Ovary (tissue), 9 donors: ENCODE measurements around the gene GLB1L3. TPM values are rescaled to one million over a fixed set of nuclear protein-coding genes. Genes with fewer than 3 reads are reported as not detected.
A peak's percentile ranks its signal among the peaks of the same experiment; 100 is the strongest.

Source experiments
- DNase-seq, 5 donors: peaks; one replicate each; pipeline ENCODE4 v3.0.0-alpha.2; 2019 to 2020
- H3K27ac ChIP-seq, 2 donors: fragments of 200-600 bp; one replicate each; pipeline versions ENCODE4 v1.5.1 to v1.8.0; 2019 to 2022
- H3K27me3 ChIP-seq: fragments of 200-600 bp; one replicate; pipeline ENCODE4 v1.8.0; 2022
- H3K36me3 ChIP-seq: fragments of 200-600 bp; sonication (generic); one replicate; pipeline ENCODE4 v1.5.1; 2019
- H3K4me1 ChIP-seq: one replicate; pipeline ENCODE4 v1.8.1; 2013; ENCODE audit warnings: mild to moderate bottlenecking, moderate library complexity; ENCODE audit not compliant: insufficient read depth
- H3K4me3 ChIP-seq: fragments of 200-600 bp; sonication (generic); one replicate; pipeline ENCODE4 v1.5.1; 2017
- H3K9me3 ChIP-seq, 2 donors: fragments of 200-600 bp in 1 of 2; sonication (generic) in 1 of 2; one replicate each; pipeline versions ENCODE4 v1.5.1 to v1.8.1; 2013 to 2019; ENCODE audit warnings: mild to moderate bottlenecking in 1 of 2, moderate library complexity in 1 of 2
- CTCF ChIP-seq, 3 donors: fragments of 450-650 bp in 2 of 3; fragments of 200-600 bp in 1 of 3; IDR thresholded peaks; one replicate each; pipeline versions ENCODE4 v1.5.1 to v1.8.0; 2016 to 2022; ENCODE audit warnings: antibody characterized with exemption in 3 of 3, mild to moderate bottlenecking in 1 of 3
- EP300 ChIP-seq: sonication (generic); formaldehyde crosslinking; IDR thresholded peaks from one replicate; pipeline ENCODE4 v1.6.1; 2017; ENCODE audit warnings: antibody characterized with exemption
- POLR2A ChIP-seq: fragments of 450-650 bp; IDR thresholded peaks from one replicate; pipeline ENCODE4 v1.6.1; 2017; ENCODE audit warnings: antibody characterized with exemption, mild to moderate bottlenecking, moderate library complexity
- WGBS, 3 donors: extraction: QIAGEN DNeasy Blood & Tissue Kit in 1 of 3; methylation state at CpG; one replicate each; pipeline versions ENCODE4 v1.1.5 to v1.1.7; 2013 to 2017; 5-methylcytosine and 5-hydroxymethylcytosine counted together
- intact Hi-C, 4 donors: fragments of 100-400 bp; cut with DNase I; formaldehyde crosslinking; loops; one replicate each; pipeline versions ENCODE4 v1.11.0 to v1.15.1; 2022 to 2023
- polyA plus RNA-seq, 2 donors: library from polyadenylated mRNA; stranded (reverse); fragments of 200-250 nt in 1 of 2; fragments of 350-450 nt in 1 of 2; fragmentation: Illumina TruSeq in 1 of 2; extraction: RNeasy Lipid Tissue Mini Kit (QIAGEN cat#74804) in 1 of 2; gene quantifications; one replicate each; pipeline ENCODE4 v1.2.3, GENCODE V29; 2013 to 2014
- total RNA-seq, 7 donors: library from RNA; depleted of rRNA in 2 of 7; stranded (reverse); fragments of >200 nt in 2 of 7; fragmentation: NEBNext Ultra II Directional in 3 of 7; extraction: Animal tissue kit (Norgen Biotek cat#: 25700) in 3 of 7; gene quantifications; one replicate each; pipeline versions ENCODE4 v1.1.0 to v1.2.4, GENCODE V29; 2016 to 2023
- donor health status: DM: no; HTN: no; CAD: no; lungs with moderate emphysema.
- donor health status: DM: no; HTN: no; CAD: no.
- donor health status: Bipolar disorder and iron deficiency.
- donor health status: DM: yes; HTN: yes; CAD: no.
- donor health status: DM: no; HTN: no; CAD: no.
- donor health status: DM: yes; HTN: yes; CAD: no.

Gene GLB1L3
- total and polyA plus RNA-seq, 9 donors = 0.07 to 0.20 (median 0.12) TPM; not detected in 4

DNA sequence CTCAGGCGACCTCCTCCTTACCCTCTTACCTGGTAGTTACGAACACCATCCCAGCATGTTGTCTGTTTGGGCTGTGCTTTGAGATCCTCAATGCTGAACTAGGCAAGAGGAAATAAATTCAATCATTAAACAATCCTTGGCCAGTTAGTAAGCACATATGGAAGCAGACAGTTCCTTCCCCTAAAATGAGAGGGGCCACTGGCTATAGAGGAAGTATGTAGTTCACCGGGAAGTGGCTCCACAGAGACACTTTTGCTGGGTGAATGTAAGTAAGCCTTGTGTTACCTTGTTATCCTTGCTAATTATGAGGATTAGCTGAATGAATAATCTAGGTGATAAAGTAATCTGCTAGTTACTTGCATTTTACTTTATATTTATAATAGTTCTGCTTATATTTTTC is 25.9 kb upstream of the GLB1L3 start:
- DNase-seq = no peak
- no peak overlapping the region for H3K27ac ChIP-seq
- no peaks in the 10 kb centered on the region for H3K27me3 ChIP-seq
- no peaks in the 10 kb centered on the region for H3K9me3 ChIP-seq
- H3K4me1 ChIP-seq = peaks cover 4% of the 10 kb centered on the region
- TF ChIP-seq EP300 = no peak
- TF ChIP-seq POLR2A = no peak
- no peak for TF ChIP-seq CTCF (IDR thresholded peaks at IDR 0.05)
- intact Hi-C loops = no loop called here
- H3K36me3 ChIP-seq = no peaks in the 10 kb centered on the region
- no peak overlapping the region for H3K4me3 ChIP-seq
- WGBS, 3 donors = 89 to 94% (median 92%) methylated on average over 3 of the region's 3 CpGs

DNA sequence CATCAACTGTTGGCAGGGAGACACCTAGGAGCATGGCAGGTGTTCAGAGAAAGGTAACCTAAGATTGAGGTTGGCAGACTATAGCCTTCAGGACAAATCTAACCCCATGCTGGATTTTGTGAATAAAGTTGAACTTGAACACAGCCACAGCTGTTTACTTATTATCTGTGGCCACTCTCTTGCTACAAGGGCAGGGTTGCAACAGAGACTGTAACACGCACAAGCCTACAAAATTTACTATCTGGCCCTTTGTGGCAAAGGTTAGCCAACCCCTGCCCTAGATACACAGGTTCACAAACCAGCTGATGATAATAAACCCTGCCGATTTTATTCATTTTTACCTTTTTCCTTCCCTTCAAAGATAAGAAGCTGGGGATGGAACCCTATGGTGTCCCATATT is 25.5 kb upstream of the GLB1L3 start:
- no peak for DNase-seq
- Histone ChIP-seq H3K4me1 (peaks cover 4% of the 10 kb centered on the region), H3K4me3 (no peak overlapping the region), H3K27ac (no peak overlapping the region), H3K9me3 (no peaks in the 10 kb centered on the region), H3K27me3 (no peaks in the 10 kb centered on the region), H3K36me3 (no peaks in the 10 kb centered on the region)
- TF ChIP-seq CTCF (IDR thresholded peaks at IDR 0.05) (no peak), POLR2A (no peak), EP300 (no peak)
- 85 to 90% (median 86%) methylated on average over 2 of the region's 2 CpGs for WGBS, 3 donors
- intact Hi-C loops = no loop called here

DNA sequence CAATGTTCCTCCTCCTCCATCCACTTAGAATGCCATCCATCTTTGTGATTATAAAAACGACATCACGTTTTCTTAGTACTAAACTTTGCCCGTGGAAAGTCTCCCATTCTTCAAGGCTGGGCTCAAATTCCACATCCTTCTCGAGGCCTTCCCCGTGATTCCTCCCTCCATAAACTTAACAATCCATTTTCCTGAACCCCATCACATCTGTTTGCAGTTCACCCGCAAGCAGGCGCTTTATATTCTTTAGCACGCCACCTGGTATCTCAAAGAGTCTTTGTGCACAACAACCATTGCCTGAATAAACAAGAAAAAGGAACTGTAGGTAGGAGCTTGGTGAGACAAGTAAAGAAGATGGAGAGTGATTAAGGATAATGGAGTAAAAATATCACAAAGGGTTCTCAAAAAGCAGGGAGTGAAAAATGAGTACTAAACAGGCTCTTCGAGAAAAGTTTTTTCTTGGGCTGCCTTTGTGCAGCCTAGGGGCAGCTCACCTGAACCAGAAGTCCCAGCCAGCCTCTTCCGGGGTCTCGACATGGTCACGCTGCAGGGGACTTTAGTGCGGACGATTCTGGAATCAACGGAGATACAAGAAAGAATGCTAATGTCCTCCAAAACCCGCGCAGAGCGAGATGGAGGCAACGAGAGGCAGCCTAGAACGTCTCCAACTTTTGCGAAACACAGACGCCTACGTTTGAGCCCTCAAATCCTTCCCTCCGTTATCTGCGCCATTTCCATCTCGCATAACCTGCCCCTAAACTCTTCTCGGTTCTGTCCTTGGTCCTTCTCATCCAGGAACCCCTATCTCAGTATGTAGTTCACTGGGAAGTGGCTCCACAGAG is 23.6 kb upstream of the GLB1L3 start:
- intact Hi-C loops = no loop called here
- Histone ChIP-seq H3K4me1 (peaks cover 4% of the 10 kb centered on the region), H3K4me3 (peak overlapping the region; percentile 92), H3K9me3 (no peaks in the 10 kb centered on the region), H3K27ac (peak overlapping the region in 1 of 2 donors; percentile 26), H3K27me3 (no peaks in the 10 kb centered on the region), H3K36me3 (no peaks in the 10 kb centered on the region)
- peak in 4 of 5 donors; percentile 31 to 52 (median 38) for DNase-seq
- WGBS, 3 donors = 2 to 3% (median 2%) methylated on average over 27 of the region's 27 CpGs
- no peak for TF ChIP-seq EP300
- TF ChIP-seq POLR2A = no peak
- TF ChIP-seq CTCF (IDR thresholded peaks at IDR 0.05) = no peak

DNA sequence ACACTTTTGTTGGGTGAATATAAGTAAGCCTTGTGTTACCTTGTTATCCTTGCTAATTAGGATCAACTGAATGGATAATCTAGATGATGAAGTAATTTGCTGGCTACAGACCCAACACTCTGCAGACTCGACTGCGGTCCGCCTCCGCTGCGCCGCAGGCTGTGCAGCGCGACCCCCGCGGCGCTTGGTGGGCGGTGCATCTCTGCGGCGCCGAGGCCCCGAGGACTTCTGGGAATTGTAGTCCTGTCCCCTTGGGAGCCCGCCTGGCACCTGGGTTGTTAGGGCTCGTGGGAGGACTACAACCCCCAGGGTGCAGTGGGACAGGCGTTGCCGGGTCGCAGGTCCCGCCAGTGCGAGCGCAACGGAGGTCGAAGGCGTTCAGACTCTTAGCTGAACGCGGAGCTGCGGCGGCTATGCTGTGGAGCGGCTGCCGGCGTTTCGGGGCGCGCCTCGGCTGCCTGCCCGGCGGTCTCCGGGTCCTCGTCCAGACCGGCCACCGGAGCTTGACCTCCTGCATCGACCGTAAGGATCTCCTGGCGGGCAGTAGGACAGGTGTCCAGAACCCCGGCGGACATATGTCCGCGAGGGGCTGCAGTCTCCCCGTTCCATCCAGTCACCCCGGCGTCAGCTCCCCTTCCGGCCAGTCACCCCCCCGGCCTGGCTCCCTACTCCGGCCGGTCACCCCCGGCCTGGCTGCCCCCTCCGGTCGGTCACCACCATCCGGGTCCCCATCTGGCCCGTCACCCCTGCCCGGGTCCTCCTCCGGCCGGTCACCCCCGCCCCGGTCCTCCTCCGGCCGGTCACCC is 22.8 kb upstream of the GLB1L3 start, which contains the start of the genes ACAD8 and THYN1:
Gene ACAD8 (plus strand): TSS at position 381 of the 806 bp plus-strand sequence. CDS start 33 bp downstream, at position 414.
Gene THYN1 (minus strand): TSS at position 165 of the 806 bp plus-strand sequence. CDS start 470 bp downstream, outside the sequence.
- 0 to 1% (median 1%) methylated on average over 47 to 70 of the region's 70 CpGs for WGBS, 3 donors
- Histone ChIP-seq H3K9me3 (no peaks in the 10 kb centered on the region), H3K4me3 (peak within 1 kb of the TSS; percentile 92), H3K27ac (peak within 1 kb of the TSS in 1 of 2 donors; percentile 26), H3K36me3 (no peaks in the 10 kb centered on the region), H3K4me1 (peaks cover 4% of the 10 kb centered on the region), H3K27me3 (no peaks in the 10 kb centered on the region)
- TF ChIP-seq CTCF (IDR thresholded peaks at IDR 0.05) (peak in 2 of 3 donors; percentile 43 to 63), POLR2A (peak; percentile 26), EP300 (no peak)
- DNase-seq = peak; percentile 96 to 98 (median 97)
- intact Hi-C loops = no loop called here
